Hepatocyte (in vitro differentiated cells): Measurements from ENCODE around the gene SLC14A1.

ENCODE experiments used
- CTCF ChIP-seq: fragments of 200-600 bp; sonication (generic); IDR thresholded peaks from 2 replicates; pipeline ENCODE4 v1.5.1; 2016; ENCODE audit warnings: antibody characterized with exemption, mild to moderate bottlenecking; ENCODE audit not compliant: poor library complexity
- EZH2 ChIP-seq: fragments of 200-600 bp; sonication (generic); IDR thresholded peaks from 2 replicates; pipeline ENCODE4 v1.6.1; 2016; ENCODE audit warnings: antibody characterized with exemption, mild to moderate bottlenecking, borderline replicate concordance
- EZH2phosphoT487 ChIP-seq: fragments of 200-600 bp; sonication (generic); IDR thresholded peaks from one replicate; pipeline ENCODE4 v1.6.1; 2018; ENCODE audit warnings: antibody characterized with exemption, mild to moderate bottlenecking, low read depth, moderate library complexity; ENCODE audit not compliant: unreplicated experiment, severe bottlenecking

- TF ChIP-seq CTCF (no peak), EZH2 (no peak), EZH2phosphoT487 (no peak)
These were observed 35.1 kb upstream of the SLC14A1 start for GRCh38 chr18:45688833-45689232.
